Tongue (tissue), 2 donors: ENCODE data around the gene SPATA20. TPM values are rescaled to one million over a fixed set of nuclear protein-coding genes. Genes with fewer than 3 reads are reported as not detected.

ENCODE experiments used
- DNase-seq: peaks from one replicate; pipeline ENCODE4 v3.0.0-alpha.2; 2015
- total RNA-seq: library from RNA; depleted of rRNA; stranded (reverse); fragments of >200 nt; gene quantifications from one replicate; pipeline ENCODE4 v1.2.3, GENCODE V29; 2014

SPATA20 gene
- total RNA-seq, 1 donor from 2014 or later: 40.3 TPM

DNA sequence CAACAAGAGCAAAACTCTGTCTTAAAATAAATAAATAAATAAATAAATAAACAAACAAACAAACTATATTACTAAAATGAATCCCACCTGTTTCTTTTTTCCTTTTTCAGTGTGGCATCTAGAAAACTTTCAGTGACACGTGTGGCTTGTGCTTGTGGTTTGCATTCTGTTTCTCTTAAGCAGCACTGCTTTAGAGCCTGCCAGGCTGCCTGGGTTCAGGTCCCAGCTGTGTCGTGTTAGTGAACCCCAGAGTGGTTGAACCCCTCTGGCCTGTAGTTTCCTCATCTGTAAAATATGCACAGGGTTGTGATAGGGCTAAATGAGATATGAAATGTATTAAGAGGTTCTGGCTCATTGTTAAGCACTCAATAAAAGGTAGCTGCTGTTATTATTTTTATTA is 26.5 kb upstream of the SPATA20 start:
- DNase-seq: no peak

- no peak for DNase-seq
Observed at GRCh38 chr17:50521514-50521913, 25.5 kb upstream of the SPATA20 start.

DNA sequence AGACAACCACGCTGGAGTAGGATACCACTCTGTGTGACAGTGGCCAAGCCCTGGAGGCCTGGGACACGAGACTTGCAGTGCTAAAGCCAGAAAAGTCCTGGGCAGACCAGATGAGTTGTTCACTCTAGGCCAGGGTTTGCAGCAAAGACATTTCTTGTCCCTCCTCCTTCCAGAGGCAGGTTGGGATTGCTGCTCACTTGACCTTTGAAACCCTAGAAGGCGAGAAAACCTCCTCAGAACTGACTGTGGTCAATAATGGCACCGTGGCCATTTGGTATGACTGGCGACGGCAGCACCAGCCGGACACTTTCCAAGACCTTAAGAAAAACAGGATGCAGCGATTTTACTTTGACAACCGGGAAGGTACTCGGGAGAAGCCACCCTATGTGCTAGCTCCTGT is 24.2 kb upstream of the SPATA20 start:
- DNase-seq: no peak

- no peak for DNase-seq
Observed at GRCh38 chr17:50523208-50523607, 23.8 kb upstream of the SPATA20 start.

DNA sequence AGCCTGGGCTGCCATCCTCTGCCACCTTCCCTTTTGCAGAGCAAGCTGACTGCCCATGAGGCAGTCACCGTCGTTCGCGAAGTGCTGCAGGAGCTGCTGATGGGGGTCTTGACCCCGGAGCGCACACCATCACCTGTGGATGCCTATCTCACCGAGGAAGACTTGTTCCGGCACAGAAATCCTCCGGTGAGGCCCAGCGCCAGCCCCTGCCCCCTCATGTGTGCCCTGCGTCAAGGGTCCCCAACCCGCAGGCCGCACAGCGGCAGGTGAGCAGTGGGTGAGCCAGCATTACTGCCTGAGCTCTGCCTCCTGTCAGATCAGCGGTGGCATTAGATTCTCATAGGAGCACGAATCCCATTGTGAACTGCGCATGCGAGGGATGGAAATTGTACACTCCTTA is 22.1 kb upstream of the SPATA20 start:
- no peak for DNase-seq

DNA sequence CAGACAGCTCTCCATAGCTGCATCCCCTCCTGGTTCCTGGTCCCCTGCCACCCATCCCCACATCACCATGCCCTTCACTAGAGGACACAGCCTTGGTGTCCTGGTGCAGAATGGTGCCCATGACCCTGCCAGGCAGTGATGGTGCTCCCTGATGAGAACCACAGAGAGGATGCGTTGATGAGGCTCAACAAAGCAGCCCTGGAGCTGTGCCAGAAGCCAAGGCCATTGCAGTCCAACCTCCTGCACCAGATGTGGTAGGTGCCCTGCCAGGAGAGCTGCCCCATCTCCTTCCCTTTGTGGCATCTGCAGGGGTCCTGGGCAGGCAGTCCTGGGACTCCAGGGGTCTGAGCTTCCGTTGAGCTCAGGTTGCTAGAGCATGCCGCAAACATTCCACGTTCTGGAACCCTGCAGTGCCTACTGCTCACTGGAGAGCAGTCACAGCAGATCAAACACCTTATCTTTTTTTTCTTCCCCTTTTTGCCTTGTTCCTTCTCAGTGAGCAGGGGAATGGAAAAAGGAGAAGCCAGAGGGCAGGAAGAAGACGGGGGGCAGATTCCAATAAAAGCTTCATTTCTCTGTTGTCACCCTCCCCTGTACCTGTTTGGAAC is 19.7 kb upstream of the SPATA20 start:
- no peak for DNase-seq

GRCh38 chr17:50527949-50528474 is 19.0 kb upstream of the SPATA20 start:
- no peak for DNase-seq

- no peak for DNase-seq
Observed at GRCh38 chr17:50529849-50530248, 17.1 kb upstream of the SPATA20 start.

GRCh38 chr17:50531428-50532025 is 15.4 kb upstream of the SPATA20 start:
- DNase-seq: no peak

GRCh38 chr17:50532452-50533024 is 14.4 kb upstream of the SPATA20 start, which contains the start of gene EPN3:
EPN3 (plus strand) TSS chr17:50532735; CDS start chr17:50536557, 3,822 bp downstream.
- peak; percentile 62 for DNase-seq

- DNase-seq: no peak
Observed at GRCh38 chr17:50533185-50533584, 13.8 kb upstream of the SPATA20 start.

DNA sequence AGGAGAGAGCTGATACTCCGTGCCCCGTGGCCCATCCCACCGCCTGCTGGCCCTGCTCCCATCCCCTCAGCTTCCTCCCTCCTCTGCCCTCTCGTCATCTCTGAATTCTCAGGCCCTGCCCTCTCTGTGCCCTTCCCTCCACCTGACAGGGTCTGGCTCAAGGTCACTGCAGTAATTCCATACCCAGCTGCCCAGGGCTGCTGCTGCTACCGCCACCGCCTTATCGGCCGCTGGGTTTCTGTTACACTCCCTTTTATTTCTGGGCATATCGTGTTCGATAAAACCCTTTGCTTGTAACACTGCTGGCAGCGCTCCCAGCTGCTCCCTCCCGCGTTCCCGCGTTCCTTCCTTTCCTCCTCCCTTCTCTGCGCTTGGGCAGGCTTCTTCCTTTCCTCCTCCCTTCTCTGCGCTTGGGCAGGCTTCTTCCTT is 13.2 kb upstream of the SPATA20 start:
- peak; percentile 73 for DNase-seq

GRCh38 chr17:50534222-50534978 is 12.6 kb upstream of the SPATA20 start:
- no peak for DNase-seq

- no peak for DNase-seq
Observed at GRCh38 chr17:50534979-50535326, 12.0 kb upstream of the SPATA20 start.

- DNase-seq: no peak
Observed at GRCh38 chr17:50535407-50535806, 11.6 kb upstream of the SPATA20 start.

GRCh38 chr17:50536683-50537646 is 10.0 kb upstream of the SPATA20 start:
- no peak for DNase-seq

GRCh38 chr17:50537721-50538548 is 9.0 kb upstream of the SPATA20 start:
- no peak for DNase-seq

DNA sequence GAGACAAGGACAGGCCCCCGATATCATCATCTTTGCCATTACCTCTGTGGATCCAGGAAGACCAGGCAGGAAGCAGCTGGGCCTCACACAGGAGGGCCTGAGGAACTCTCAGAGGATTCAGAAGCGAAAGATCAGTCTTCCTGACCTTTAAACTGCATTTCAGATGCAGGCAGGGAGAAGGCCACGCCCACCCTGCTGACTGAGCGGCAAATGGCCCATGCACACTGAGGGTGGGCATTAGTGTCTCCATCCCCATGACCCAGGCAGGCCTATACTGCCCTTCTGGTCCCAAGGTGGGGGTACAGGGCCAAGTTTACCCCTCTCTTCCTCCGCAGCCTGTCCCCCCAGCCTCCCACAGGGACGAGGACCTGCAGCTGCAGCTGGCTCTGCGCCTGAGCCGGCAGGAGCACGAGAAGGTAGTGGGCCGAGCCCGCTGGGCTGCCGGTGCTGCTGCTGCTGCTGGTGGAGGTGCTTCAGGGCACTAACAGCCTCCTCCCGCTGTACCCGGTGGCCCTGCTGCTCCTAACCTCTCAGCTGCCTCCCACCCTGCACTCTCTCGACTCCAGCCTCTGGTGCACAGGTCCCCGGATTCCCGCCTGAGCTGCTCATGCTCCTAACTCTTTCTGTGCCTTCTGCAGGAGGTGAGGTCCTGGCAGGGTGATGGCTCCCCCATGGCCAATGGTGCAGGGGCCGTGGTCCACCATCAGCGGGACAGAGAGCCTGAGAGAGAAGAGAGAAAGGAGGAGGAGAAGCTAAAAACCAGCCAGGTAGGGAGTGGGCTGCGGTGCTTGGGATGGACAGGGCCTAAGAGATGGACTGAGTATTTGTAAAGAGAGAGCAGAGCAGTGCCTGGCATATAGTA is 8.2 kb upstream of the SPATA20 start:
- DNase-seq: no peak

- DNase-seq: no peak
Observed at GRCh38 chr17:50539762-50540559, 7.0 kb upstream of the SPATA20 start.
